ENCODE results near the gene PROZ.

DNA sequence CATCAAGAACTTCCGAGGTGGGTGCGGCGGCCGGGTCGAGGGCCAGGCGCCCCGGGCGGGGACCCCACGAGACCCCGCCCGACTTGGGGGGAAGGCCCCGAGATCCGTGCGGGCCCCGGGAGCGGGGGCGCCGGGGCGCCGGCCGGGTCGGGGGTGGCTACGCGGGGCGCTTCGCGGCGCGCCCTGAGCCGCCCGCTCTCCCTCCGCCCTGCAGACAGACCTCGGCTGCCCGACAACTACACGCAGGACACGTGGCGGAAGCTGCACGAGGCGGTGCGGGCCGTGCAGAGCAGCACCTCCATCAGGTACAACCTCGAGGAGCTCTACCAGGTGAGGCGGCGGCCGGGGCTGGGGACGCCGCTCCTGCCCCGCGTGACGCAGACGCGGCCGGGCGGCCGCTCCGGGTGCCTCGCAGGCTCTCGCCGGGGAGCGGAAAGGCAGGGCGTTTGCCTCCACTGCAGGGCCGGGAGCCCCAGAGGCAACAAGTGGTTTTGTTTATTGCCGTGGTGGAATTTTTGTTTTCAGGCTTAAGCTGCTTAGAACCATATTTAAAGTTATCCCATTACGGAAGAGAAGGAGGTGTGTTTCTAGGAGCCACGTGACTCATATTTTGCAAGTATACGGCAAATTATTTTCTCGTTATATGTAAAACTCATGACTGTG is 51.4 kb downstream of the PROZ start:
- TF ChIP-seq, protein P1, sequence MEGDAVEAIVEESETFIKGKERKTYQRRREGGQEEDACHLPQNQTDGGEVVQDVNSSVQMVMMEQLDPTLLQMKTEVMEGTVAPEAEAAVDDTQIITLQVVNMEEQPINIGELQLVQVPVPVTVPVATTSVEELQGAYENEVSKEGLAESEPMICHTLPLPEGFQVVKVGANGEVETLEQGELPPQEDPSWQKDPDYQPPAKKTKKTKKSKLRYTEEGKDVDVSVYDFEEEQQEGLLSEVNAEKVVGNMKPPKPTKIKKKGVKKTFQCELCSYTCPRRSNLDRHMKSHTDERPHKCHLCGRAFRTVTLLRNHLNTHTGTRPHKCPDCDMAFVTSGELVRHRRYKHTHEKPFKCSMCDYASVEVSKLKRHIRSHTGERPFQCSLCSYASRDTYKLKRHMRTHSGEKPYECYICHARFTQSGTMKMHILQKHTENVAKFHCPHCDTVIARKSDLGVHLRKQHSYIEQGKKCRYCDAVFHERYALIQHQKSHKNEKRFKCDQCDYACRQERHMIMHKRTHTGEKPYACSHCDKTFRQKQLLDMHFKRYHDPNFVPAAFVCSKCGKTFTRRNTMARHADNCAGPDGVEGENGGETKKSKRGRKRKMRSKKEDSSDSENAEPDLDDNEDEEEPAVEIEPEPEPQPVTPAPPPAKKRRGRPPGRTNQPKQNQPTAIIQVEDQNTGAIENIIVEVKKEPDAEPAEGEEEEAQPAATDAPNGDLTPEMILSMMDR (optimal IDR thresholded peaks at IDR 0.05 in 1 of 3, IDR thresholded peaks at IDR 0.05 in 1 of 3, conservative IDR thresholded peaks at IDR 0.05 in 1 of 3; ENCODE audit: extremely low read depth in 1 of 3, insufficient read depth in 2 of 3, low read length in 3 of 3), result no peak
- no peak for TF ChIP-seq EZH2 (IDR thresholded peaks at IDR 0.05; ENCODE audit: low read length)
